NCI-H2196 (cell line): ENCODE measurements around the gene PCBP3.

ENCODE experiments used
- DNase-seq: peaks from one replicate; lab custom pipeline; 2025; ENCODE audit not compliant: unreplicated experiment; lab: John Stamatoyannopoulos, UW

PCBP3 gene

DNA sequence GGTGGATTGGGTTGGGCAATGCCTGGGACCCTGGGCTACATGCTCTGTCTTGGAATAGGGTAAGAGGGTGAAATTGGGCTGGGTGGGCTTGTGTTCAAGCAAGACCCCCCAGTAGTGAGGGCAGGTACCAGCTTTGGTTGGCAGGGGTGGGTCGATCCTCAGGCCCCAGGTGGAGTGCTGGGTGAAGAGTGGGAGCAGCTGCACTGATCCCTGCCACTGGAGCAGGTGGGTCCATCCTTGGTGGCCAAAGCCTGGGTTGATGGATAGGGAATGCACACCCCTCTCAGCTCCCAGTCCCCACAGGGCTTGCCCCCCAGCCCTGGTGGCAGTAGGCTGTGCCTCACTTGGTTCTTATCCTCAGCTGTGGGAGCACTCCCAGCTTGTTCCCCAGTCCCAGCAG lies 135.2 kb downstream of the PCBP3 start:
- DNase-seq: no peak

DNA sequence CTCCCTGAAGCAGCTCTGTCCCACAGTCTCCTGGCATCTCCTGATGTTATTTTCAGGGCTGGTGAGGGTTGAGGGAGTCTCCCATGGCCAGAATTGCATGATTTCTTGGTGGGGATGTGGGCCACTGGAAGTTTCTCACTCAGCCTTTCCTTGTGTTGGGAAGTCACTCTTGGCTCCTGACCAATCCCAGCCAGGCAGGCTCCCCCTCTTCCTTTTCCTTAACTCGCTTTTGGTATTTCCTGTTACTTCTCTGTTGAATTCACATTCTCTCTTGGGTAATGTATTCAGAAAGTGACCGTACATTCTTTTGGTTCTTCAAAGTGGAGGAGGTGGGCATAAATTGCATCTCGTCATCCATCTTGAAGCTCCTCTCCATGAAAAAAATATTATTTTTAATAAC lies 135.7 kb downstream of the PCBP3 start:
- DNase-seq: no peak

DNA sequence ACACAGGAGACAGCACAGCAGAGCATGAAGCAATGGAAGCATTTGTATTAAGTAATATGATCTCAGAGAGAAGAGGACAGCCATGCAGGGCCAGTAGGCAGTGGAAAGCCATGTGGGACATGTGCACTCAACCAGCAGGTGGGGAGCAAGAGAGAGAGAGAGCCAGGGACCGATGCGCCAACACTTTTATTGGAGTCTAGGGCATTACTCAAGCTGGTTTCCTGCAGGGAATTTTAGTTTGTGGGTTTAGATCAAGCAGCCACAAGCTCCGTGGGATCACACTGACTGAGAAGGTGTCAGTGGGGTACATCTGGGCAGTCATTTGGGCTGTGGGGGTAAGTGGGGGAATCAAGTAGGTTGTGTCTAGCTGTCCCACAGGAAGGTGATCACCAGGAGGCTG lies 137.1 kb downstream of the PCBP3 start:
- peak; percentile 9 for DNase-seq

DNA sequence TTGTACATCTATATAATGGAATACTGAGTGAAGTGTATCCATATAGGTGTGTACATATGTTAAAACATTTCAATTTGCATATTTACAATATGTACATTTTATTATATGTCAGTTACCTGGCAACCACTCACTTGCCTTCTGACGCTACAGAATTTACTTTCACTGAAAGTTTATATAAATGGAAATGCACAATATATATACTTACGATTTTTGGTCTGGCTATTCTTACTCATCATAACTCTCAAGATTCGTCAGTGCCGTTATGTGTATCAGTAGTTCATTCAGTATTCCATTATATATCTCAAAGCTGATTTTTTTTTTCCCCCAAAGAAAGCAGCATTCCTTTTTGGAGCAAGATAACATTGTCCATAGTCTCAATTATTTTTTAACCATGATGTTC lies 138.2 kb downstream of the PCBP3 start:
- DNase-seq: no peak

DNA sequence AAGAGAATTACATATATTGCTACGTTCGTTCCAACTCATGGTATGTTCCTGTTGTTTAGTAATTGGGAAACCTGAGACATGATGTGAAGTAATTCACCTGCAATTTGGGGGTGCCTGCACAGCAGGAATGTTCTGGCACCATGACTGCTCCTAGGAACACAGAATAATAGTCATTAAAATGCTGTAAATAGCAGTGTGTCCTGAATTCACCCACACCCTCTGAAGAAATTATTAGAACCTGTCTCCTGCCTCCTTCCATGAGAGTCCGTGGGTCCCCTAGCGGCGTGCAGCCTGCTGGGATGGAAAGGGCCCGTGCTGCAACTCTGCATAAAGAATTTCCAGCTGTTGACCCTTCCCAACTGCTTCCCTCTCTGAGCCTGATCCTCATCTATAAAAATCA lies 143.1 kb downstream of the PCBP3 start:
- DNase-seq: no peak

DNA sequence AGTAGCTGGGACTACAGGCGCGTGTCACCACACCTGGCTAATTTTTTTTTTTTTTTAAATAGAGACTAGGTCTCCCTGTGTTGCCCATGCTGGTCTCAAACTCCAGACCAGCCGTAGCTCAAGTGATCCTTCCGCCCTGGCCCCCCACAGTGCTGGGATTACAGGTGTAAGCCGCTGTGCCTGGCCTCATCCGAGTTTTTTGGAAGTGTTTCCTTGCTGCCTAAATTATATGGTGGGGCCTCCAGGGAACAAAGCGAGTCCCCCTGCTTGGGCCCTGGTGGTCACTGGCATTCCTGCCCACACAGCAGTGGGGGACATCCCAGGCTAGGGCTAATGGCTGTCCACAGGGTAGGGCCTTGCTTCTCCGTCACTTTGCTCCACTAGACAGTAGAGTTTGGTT lies 143.8 kb downstream of the PCBP3 start:
- DNase-seq: no peak

DNA sequence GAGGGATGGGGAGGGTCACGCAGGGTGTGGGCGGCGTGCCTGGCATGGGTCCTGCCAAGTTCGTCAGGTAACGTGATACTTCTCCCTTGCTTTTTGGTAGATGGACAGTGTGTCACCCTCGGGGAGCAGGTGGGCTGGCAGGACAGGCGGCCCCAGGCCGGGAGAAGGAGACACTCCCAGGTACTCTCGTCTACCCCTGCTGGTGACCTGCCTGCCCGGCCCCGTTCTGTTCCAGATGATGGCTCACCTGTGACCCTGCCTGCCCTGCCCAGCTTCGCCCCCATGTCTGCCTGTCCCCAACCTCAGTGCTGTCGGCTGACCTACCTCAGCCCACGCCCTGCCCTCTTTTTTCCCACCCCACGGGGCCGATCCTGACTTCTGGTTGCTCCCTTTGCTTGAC lies 144.7 kb downstream of the PCBP3 start:
- DNase-seq: no peak

DNA sequence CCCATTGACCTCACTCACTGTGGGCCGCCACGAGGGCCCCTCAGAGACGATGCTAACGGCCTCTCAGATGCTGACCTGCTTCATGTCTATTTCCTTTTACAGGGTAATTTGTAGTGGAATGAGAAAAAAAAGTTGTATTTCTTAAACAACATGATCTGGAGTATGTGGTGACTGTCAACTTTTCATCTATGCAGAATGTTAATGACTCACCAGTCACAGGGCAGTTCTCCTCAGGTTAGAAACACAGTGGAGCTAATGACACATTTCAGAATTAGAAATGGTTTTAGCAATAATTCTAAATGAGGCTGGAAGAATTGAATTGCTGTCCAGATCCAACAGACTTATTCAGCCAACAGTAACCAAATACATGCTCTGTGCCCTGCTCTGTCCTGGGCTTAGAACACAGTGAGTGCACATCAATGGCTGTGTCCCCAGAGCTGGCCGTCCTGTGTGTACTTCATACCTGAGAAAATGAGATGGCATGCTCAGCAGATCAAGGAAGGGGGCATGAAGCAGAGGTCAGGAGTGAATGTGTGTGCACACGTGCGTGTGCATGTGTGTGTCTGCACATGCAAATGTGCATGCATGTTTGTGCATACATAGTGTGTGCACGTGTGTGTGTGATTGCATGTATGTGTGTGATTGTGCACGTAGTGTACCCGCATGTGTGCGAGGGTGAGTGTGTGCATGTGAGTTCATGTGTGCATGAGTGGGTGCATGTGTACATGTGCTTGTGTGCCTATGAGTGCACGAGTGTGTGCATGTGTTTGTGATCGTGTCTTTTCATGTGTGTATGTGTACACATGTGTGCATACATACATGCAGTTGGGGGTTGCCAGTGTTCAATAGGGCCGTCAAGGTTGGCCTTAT lies 145.3 kb downstream of the PCBP3 start:
- no peak for DNase-seq

DNA sequence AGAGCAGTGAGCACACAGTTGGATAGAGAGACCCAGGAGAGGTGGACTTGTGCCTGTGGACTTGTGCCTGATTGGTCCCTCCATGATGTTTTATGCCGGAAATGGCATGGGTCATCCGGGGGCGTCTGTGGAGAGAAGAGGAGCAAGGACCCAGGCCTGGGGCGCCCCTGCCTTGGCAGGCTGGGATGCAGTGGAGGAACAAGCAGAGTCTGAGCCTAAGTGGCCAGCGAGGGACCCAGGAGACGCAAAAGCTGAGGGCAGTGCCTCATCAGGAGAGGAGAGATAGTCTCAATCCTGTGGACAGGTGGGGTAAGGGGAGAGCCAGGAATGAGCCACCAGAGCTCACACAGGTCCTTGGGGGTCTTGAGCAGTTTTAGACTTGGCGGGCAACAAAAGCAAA lies 146.9 kb downstream of the PCBP3 start:
- no peak for DNase-seq

DNA sequence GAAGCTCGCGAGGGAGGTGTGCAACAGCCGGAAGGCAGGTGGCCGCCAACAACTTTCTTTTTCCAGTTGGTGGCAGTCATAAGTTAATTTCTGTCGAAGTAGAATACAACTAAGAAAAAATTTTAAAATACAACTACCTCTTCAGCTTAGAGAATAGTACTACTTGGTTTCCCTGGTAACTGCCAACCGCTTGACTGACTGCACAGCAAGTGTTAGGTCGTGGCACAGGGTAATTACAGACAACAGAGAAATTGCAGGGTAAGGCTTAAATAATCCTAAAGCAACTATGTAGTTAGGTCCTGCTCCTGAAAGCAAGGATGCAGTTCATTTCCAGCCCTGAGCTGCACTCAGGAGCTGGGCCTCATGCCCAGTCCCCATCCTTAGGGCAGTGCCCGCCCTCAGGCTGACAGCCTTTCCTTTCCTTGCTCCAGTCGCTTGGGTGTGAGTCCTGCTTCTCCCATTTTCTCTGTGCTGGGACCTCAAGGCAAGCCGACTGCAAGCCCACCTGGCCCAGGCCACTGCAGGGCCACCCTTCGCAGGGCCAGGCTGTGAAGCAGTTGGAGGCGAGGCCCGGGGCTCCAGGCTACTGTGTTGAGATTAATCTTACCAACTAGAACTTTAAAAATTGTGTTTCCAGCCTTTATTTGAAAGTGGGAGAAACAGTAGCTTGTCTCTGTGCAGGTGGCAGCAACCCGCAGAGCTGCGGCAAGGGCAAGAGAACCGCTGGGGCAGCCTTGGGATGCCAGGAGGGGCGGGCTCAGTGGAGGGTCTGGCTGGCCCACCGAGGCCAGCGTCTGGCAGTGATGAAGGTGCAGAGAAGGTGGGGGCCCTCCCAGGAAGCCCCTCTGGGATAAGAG lies 148.3 kb downstream of the PCBP3 start:
- no peak for DNase-seq

DNA sequence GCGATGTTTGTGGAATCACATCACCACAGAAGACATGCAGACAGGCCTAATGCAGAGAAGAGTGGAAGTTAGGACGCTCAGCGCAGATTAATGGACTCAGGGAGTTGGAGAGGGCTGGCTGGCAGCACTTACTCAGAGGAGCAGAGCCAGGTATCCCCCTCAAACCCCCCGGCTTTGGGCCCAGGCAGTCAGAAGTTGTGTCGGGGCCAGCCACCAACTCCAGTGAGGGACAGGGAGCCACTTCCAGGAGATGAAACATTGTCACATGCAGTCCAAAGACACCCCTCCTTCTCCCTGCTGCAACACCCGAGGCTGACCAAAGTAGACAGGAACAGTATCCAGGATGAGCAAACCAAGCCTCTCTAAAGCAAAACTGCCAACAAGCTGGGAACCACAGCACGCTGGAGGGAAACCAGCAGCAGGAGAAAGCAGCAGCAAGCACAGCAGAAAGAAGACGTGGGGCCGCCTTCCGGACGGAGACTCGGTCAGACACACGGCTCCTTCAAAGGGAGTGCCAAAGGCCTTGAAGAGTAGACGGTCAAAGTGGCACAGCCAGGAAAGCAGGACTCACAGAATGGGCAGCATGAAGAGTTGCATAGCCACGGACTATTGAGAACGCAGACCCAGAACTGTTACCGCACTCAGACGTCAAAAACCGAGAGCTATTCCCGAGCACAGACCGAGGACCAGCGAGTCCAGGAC lies 149.3 kb downstream of the PCBP3 start:
- DNase-seq: no peak

DNA sequence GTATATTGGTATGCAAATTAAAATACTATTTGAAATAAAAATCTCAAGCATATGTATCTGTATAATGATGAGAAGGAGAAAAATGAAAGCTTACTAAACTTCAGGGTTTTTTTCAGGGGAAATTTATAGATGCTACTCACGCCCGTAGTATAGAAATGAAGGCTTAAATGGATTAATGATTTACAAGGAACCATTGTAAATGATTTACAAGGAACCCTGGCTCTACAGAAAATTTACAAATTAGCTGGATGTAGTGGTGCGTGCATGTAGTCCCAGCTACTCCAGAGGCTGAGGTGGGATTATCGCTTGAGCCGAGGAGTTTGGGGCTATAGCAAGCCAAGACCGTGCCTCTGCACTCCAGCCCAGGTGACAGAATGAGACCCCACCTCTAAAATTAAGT lies 150.5 kb downstream of the PCBP3 start:
- DNase-seq: no peak

DNA sequence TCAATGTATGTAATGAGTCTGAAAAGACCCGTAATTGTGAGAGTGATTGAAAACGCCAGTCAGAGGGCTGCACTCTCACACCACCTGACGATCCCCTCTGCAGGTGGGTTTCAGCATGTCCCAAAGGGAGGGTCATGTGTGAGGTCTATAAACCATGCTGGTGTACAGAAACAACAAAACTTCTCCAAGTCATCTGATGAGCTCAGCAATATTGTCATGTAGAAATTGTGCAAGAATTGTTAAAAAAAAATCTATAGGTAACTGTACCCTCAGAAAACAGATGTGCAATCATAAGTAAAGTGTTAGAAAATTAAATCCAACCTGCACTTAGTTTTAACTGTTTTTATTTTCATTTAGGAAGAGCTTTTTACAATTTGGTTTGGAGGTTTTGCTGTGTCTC lies 152.5 kb downstream of the PCBP3 start:
- DNase-seq: no peak

DNA sequence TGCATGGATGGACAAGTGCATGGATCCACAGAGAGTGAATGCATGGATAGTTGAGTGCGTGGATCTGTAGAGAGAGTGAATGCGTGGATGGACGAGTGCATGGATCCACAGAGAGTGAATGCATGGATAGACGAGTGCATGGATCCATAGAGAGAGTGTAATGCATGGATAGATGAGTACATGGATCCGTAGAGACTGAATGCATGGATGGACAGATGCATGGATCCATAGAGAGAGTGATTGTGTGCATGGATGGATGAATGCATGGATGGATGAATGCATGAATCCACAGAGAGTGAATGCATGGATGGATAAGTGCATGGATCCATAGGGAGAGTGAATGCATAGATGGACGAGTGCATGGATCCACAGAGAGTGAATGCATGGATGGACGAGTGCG lies 153.8 kb downstream of the PCBP3 start:
- DNase-seq: no peak

DNA sequence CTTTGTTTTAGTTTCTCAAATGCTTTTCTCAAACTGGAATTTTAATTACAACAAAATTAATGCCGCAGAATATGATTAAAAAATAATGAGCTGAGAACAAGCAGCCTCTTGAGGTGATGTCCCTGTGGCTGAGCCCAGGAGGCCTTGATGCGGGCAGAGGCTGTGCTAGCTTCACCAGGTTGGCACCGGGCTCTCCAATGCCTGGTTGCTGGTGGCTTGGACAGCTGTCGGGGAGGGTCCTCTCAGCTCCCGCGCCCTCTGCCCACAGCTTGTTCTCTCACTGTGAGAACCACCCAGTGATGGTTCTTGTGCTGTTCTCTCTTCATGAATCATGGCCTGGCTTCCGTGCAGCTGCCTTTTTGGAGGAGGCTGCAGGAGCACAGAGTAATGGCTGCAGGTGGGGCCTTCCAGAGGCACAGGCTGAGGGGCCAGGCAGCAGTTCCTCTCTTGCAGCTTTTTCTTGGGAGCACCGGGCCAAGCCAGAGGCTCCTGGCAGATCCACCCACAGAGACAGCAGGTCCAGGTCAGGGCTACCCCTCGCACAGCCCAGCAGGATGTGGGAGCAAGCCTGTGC lies 156.3 kb downstream of the PCBP3 start:
- no peak for DNase-seq

DNA sequence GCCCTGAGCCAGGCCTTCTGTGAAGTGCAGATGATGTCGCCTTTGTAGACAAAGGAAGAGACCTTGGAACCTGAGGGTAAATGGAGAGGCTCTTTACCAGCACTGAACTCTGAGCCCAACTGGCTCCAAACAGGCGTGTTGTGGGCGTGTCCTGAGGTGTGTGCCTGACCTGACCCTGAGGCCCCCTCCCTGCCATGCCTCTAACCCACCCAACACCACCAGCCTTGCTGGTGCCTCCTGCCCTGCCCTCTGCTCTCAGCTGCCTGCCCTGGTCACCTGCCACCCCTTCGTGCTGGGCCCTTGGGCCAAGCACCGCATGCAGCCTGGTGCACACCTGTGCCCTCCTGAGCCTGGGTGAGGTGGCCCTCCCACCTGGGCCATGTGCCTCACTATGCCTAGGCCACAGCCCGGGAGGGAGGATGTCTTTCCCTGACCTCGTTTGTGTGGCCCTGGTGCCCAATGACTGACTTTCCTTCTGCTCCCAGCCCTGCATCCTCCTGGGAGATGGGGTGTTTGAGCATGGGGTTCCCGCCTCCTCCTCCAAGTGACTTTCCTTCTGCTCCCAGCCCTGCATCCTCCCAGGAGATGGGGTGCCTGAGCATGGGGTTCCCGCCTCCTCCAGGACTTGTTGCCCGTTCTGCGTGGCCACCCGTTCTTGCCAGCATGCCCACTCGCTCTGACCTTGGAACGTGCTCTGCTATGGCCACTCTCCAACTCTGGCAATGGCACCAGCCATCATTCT lies 157.0 kb downstream of the PCBP3 start:
- DNase-seq: peak; percentile 34

DNA sequence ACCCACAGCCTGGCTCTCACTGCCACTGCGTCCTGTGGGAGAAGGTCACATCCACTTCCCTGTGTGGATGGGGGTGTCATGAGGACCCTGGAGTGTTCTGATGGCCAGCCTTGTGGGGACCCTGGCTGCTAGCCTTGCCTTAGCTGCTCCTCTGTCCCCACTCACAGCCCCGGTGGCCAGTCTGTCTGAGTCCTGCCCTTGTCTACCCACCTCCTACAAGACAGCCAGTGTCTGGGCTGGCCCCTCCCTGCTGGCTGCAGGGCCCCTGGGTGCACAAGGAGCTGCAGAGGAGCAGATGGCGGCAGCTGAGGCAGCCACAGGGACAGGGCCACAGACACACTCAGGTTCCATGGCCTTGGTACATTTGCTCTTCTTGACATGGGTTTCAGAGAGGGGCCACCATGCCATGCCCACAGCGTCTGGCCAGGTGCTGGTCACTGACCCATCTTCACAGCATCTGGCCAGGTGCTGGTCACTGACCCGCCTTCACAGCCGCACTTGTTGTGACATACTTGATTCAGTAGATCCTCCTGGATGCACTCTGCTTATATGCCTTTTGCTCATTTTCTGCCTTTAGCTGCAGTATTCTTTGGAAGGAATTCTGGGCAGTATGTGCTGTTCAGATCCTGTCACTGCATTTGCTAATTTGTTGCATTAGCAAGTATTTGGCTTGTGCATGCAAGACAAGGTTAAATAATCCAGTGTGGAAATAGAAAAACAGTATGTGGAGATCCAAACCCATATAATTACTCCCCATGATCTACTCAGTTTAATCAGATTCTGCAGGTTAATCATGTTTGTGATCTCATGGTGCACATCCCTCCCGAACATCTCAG lies 157.8 kb downstream of the PCBP3 start:
- DNase-seq: no peak

DNA sequence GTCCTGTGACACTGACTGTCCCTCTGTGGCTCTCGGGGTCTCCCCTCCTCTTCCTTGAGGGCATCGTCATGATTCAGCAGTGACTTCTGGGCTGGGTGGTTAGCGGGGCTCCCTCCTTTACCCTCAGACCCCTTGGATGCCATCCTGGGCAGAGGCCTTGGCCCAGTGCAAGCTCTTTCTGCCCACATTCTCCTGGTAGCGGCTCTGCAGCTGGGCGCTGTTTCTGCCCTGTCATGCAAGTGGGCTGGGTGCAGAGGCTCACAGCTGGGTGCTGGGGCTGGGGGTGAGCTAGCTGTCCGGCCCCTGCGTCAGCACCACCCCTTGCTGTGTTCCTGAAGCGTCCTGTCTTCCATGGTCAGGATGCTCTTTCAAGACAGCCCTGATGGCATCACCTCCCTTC lies 158.5 kb downstream of the PCBP3 start:
- DNase-seq: no peak

DNA sequence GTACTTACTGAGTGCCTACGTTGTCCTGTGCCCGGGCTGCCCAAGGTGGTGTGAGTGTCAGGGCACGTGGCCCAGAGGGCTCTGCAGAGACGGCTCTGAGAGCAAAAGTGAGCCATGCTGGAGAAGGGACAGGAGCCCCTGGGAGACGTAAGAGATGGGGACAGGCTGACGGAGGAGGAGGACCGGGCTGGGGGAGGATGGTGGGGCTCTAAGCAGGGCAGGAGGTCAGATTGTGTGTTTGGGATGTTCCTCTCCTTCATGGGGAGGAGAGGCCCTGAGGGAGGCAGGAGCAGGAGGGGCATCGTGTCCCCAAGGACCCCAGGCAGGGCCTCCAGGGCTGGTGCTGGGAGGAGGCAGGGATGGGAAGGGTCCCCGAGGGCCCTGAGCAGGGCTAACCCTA lies 158.9 kb downstream of the PCBP3 start:
- DNase-seq: no peak
